Keratinocyte (primary cell): ENCODE data around the gene MRPL50.

Experiments used
- CTCF ChIP-seq, 3 experiments: IDR thresholded peaks in 1 of 3; conservative IDR thresholded peaks in 1 of 3; optimal IDR thresholded peaks in 1 of 3; 2 replicates in 2 of 3; 3 replicates in 1 of 3; pipeline versions ENCODE3 to v1.5.1; 2011; ENCODE audit warnings: low read length in 3 of 3, mild to moderate bottlenecking in 3 of 3, moderate library complexity in 2 of 3, control low read depth in 1 of 3, inconsistent platforms in 1 of 3; ENCODE audit not compliant: insufficient read depth in 2 of 3; ENCODE audit errors: extremely low read depth in 1 of 3
- EZH2 ChIP-seq: IDR thresholded peaks from one replicate; pipeline ENCODE4 v1.6.1; 2012; ENCODE audit warnings: inconsistent platforms, mild to moderate bottlenecking, low read length, moderate library complexity

- TF ChIP-seq CTCF (optimal IDR thresholded peaks at IDR 0.05 in 1 of 3, IDR thresholded peaks at IDR 0.05 in 1 of 3, conservative IDR thresholded peaks at IDR 0.05 in 1 of 3; ENCODE audit: extremely low read depth in 1 of 3, insufficient read depth in 2 of 3, low read length in 3 of 3) = no peak
- TF ChIP-seq EZH2 = no peak
Measured at GRCh38 chr9:101408374-101409078, 10.1 kb upstream of the MRPL50 start.
